Stimulated activated CD4-positive, alpha-beta T cell treated with anti-CD3 and anti-CD28 coated beads, TNF-alpha, amount 100 ng/mL, for 4 hours (primary cell): Measurements from ENCODE around the gene NDUFS7.
"Not testable (repeated sequence)": the region's sequence is repeated elsewhere in the genome, so short reads cannot be mapped to it uniquely, and the experiment has no call there.

Source experiments
- DNase-seq, 3 experiments: peaks; one replicate each; pipeline ENCODE4 v3.0.0-alpha.2; 2020; ENCODE audit warnings: low read depth in 3 of 3

NDUFS7 gene

DNA sequence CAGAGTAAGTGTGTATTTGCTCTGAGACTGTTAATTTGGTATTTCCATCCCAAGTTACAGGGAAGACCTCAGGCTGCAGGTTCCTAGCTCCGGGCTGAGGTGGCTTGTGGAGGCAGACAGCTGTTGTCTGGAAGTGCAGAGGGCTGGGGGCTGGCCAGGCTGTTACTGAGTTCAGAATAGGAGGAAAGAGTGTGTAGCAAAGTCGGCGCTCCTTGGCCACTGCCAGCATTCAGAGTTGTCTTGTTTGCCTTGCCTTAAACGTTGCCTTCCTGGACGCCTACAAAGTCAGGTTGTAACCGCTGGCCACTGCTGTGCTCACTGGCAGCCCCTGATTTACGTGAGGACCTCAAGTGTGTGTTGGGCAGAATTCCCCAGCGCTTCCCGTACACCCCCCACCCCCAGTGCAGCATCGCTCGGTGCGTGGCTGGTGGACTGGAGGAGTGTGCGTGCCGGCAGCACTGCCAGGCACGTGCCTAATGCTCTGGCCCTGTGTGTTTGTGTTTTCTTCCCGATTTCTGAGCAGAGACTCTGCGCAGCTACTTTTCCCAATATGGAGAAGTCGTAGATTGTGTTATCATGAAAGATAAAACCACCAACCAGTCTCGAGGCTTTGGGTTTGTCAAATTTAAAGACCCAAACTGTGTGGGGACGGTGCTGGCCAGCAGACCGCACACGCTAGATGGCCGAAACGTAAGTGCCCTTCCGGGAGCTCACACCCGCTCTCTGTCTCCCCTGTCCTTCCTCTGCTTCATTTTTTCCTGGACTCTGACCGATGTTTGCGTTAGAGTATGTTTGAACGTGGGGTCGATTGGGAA lies 34.2 kb downstream of the NDUFS7 start:
- no peak for DNase-seq

GRCh38 chr19:1418496-1418775 lies 34.7 kb downstream of the NDUFS7 start:
- DNase-seq: no peak

DNA sequence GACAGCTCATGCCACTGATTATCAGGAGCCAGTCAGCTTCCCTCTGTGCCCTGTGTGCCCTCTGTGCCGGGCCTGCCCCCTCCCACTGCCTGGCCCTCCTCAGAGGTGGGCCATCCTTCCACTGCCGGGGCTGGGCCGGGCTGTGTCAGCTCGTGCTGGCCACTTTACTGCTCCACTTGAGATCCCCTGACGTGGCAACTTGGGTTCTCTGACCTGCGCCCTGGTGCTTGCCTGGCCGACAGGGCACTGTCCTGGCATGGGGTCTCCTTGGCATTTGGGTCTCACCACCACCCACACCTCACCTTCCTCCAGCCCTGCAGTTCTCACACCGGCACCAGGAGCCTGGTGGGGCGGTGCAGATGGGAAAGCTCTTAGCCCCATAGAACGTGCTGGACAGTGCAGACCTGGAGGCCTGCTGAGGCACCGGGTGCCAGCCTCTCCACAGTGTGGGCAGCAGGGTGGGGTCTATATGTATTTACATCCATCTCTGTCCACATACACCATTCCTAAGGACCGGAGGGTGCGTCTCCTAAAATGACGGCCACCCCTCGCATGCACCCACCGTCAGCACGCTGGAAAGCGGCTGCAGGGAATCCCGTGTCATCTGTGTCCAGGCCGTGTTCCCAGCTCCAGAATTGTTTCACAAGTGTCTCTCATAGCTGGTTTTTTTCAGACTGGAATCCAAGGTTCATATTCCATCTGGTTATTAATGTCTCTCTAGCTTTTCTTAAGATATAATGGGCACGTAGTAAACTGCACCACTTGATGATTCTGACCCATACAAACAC lies 35.4 kb downstream of the NDUFS7 start:
- no peak for DNase-seq

DNA sequence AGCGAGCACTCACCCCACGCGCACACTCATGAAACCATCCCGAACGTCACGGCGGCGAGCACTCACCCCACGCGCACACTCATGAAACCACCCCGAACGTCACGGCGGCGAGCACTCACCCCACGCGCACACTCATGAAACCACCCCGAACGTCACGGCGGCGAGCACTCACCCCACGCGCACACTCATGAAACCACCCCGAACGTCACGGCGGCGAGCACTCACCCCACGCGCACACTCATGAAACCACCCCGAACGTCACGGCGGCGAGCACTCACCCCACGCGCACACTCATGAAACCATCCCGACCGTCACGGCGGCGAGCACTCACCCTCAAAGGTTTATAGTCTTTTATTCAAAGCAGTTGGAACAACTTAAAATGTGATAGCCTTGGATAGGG lies 36.4 kb downstream of the NDUFS7 start:
- DNase-seq: not testable (repeated sequence)

DNA sequence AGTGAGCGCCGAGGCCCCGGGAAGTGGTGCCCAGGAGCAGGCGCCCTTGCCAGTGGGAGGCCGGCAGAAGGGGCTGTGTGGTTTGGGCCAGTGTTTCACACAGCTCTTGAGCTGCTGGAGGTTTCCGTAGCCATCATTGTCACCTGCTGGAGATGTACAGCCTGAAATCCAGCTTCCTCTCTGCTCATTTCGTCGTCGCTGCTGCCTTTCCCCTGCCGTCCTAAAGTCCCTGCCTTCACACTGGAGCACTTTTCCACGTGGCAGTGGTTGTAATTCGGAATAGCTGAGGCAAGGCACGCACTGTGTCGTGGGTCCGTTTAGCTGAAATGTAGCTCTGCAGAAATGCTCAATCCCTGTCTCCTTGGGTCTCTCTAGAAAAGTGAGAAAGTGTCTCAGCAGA lies 36.9 kb downstream of the NDUFS7 start:
- DNase-seq: no peak

DNA sequence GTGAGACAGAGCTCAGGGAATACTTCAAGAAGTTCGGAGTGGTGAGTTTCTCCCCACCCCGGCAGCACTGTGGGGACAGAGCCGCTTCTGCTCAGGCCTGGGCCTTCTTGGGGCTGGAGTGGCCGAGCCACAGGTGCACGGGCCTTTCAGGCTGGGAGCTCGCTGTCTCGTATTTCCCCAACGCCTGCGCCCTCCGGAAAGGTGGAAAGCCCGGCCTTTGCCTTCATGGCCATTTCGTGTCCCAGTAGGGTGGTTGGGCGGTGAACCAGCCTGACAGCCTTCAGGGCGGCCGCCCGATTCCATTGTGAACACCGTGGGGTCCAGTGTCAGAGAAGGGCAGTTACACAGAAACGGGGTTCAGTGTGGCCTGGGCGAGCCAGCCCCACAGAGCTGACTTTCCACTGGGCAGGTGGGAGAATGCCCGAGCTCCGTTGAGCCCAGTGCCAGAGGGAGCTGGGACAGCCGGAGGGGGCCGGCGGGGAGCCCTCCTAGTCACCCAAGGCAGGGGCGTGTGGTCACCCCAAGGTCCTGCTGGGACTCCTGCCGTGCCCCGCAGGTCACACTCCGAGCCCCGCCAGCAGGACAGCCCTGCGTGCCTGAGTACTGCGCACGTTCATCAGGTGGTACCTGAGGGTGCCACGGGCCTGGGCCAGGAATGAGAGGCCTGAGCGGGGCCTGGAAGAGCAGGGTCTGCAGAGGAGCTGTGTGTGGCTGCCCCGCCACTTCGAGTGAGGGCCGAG lies 37.7 kb downstream of the NDUFS7 start:
- no peak for DNase-seq

DNA sequence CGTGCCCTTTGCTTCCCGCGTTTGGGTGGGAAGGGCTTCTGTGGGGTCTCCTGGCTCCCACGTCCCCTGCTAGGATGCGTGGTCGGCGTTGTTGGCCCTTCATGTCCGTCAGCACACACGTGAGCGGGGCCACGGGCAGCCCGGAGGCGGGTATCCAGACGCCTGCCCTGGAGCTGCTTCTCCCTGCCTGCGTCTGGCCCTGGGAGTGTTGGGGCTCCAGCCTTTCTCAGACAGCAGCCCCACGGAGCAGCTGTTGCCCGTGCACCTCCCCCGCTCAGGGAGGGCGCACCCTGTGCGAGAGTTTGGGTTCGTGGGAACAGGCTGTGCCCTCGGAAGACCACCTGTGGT lies 38.2 kb downstream of the NDUFS7 start:
- DNase-seq: no peak

- DNase-seq: no peak
Measured at GRCh38 chr19:1422360-1422759, 38.7 kb downstream of the NDUFS7 start.

DNA sequence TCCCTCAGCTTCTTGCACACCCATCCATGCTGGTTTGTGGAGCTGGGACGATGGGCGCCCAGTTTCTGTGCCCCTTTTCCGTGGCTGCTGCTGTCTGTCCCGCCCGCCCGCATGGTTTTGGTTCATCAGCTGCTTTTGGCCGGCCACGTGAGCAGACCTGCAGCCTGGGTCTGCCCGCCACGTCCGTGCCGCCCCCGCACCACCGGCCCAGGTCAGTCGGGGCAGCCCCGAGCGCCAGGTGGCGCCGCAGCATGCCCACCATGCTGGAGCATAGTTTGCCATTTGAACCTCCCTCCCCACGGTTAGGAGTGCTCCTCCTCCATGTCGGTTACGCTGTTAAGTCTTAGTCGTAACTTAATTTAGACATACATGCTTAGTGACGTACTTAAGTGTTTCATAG lies 39.2 kb downstream of the NDUFS7 start:
- DNase-seq: no peak

DNA sequence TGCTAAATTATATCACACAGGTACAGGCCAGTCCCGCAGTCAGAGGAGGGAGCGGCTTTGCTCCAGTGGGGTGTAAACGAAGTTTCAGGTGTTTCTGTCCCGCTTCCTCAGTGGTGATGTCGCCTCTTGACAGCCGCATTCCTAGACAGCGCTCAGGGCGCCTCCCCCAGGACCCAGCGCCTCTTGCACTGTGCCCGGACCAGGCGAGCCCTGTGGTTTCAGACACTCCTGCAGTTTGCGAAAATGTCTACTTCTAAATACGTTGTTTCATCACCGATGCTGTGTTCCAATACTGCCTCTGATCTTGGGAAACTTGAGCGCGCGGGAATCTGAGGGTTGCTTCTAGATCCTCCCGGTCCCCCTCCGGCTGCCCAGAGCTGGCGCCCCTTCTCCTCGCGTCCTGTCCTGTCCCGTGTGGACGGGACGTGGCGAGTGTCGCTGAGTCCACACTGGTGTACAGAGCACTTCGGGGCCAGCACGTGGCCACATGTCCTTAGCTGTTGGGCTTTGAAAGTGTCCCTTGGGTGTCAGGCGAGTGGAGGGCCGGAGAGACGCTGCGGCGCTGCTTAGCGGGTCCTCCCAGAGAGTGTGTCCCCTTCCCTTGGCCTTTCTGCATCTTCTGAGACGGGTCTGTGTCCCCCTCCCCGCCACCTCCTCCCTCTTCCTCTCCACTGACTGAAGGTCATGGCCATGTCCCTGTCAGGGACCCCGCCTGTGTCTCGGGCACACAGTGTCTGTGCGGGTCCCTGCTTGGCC lies 39.9 kb downstream of the NDUFS7 start:
- no peak for DNase-seq

GRCh38 chr19:1424192-1424955 lies 40.7 kb downstream of the NDUFS7 start:
- no peak for DNase-seq

GRCh38 chr19:1425102-1425837 lies 41.6 kb downstream of the NDUFS7 start:
- no peak for DNase-seq

DNA sequence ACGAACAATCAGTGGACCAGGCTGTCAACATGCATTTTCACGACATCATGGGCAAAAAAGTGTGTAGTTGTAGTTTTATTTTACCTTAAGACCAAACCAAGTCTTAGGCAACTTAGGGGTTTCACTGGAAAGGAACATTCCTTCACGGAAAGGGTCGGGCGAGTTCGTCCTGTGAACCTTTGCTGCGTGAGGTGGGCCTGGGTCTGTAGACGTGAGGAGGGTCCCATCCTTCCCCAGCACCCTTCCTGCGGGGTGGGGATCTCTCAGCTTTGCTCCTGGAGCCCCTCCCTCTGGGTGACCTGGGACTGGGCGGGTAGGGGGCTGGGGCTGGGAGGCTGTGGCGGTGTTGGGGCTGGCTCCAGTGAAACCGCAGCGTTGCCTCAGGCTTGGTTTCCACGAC lies 42.2 kb downstream of the NDUFS7 start:
- DNase-seq: no peak

DNA sequence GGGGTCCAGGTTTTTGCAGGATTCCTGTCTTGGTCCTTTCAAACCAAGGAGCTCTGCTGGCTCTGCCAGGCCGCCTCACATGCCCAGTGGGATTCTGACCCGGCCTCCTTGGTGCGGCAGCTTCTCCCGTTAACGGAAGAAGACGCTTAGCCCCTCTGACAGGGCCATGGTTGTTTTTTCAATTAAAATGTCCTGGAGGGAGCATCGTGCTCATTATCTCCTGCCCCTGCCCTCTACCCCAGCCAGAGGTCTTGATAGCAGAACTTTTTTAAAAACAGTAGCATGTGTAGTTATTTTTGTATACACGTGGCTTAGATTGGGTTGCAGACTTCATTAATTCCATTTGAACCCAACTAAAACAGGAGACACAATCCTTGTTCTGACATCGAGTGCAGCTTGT lies 43.0 kb downstream of the NDUFS7 start:
- DNase-seq: no peak

GRCh38 chr19:1427221-1427920 lies 43.7 kb downstream of the NDUFS7 start:
- no peak for DNase-seq

- DNase-seq: no peak
Measured at GRCh38 chr19:1428738-1429391, 45.2 kb downstream of the NDUFS7 start.

DNA sequence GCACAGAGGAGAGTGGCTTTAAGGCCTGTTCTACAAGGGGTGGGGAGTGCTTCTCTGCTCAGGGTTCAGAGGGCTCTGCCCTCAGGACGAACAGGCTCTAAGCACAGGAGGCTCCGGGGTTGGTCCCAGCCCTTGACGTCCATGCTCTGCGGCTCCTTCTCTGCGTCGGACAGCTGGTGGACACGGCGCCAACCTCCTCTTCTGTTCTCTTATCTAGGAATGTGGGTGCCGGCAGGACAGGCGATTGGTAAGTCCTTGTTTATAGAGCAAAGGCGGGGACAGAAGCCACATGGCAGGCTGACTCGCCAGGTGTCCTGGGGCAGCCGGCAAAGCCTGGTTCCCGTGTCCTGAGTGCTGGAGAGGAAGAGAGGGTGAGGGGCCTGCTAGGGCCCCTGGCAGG lies 46.0 kb downstream of the NDUFS7 start:
- DNase-seq: no peak

GRCh38 chr19:1430246-1430645 lies 46.5 kb downstream of the NDUFS7 start:
- no peak for DNase-seq

DNA sequence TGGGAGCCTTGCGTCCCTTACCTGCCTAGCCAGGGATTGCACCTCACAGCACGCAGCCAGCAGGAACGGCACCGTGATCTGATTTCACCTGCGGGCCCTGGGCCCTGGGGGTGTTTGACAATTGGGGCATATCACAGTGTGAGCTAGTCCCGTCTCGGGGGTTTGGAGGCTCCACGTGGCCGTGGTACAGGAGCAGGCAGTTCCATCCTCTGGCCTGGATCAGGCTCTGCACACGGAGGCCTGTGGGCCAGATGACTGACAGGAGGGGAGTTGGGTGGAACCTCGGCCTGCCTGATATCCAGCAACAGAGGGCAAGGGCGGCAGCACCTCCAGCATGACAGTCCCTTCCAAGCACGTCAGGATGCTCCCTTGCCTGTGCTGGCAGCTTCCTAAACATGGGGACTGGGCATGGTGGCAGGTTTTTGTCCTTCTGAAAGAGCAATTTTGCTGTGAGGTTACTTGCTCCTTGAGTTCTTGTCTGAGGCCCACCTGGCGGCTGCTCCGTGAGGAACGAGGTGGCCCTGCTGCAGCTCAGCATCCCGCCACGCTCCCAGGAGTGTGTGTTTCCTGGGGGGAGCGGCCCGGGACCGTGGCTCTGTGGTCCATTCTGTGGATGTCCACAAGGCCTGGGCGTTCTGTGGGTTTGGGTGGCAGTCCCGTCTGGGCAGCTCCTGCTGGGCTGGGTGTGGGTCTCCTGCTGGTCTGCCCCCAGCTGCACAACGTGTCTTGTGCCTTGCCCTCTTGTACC lies 48.2 kb downstream of the NDUFS7 start:
- DNase-seq: no peak
